Measurements from ENCODE around the gene MEGF6.

MEGF6 gene

GRCh38 chr1:3555131-3555920 is 56.0 kb downstream of the MEGF6 start:
- DNase-seq (ENCODE audit: low read depth in 3 of 3) = no peak

- no peak for DNase-seq (ENCODE audit: low read depth in 3 of 3)
Measured at GRCh38 chr1:3553940-3554223, 57.4 kb downstream of the MEGF6 start.

GRCh38 chr1:3553166-3553939 is 58.0 kb downstream of the MEGF6 start:
- no peak for DNase-seq (ENCODE audit: low read depth in 3 of 3)

GRCh38 chr1:3552751-3553150 is 58.6 kb downstream of the MEGF6 start:
- no peak for DNase-seq (ENCODE audit: low read depth in 3 of 3)

- no peak for DNase-seq (ENCODE audit: low read depth in 3 of 3)
Measured at GRCh38 chr1:3552176-3552575, 59.1 kb downstream of the MEGF6 start.

- DNase-seq (ENCODE audit: low read depth in 3 of 3) = no peak
Measured at GRCh38 chr1:3551711-3552110, 59.6 kb downstream of the MEGF6 start.

- DNase-seq (ENCODE audit: low read depth in 3 of 3) = no peak
Measured at GRCh38 chr1:3551290-3551678, 60.0 kb downstream of the MEGF6 start.

GRCh38 chr1:3550511-3551289 is 60.6 kb downstream of the MEGF6 start:
- no peak for DNase-seq (ENCODE audit: low read depth in 3 of 3)

GRCh38 chr1:3548895-3549294 is 62.4 kb downstream of the MEGF6 start:
- DNase-seq (ENCODE audit: low read depth in 3 of 3) = no peak

GRCh38 chr1:3548156-3548893 is 63.0 kb downstream of the MEGF6 start:
- DNase-seq (ENCODE audit: low read depth in 3 of 3) = no peak

- no peak for DNase-seq (ENCODE audit: low read depth in 3 of 3)
Measured at GRCh38 chr1:3547055-3548005, 64.0 kb downstream of the MEGF6 start.

- no peak for DNase-seq (ENCODE audit: low read depth in 3 of 3)
Measured at GRCh38 chr1:3546048-3546384, 65.3 kb downstream of the MEGF6 start.

- no peak for DNase-seq (ENCODE audit: low read depth in 3 of 3)
Measured at GRCh38 chr1:3545363-3546047, 65.8 kb downstream of the MEGF6 start.

- DNase-seq (ENCODE audit: low read depth in 3 of 3) = no peak
Measured at GRCh38 chr1:3544040-3544977, 67.0 kb downstream of the MEGF6 start.

- DNase-seq (ENCODE audit: low read depth in 3 of 3) = no peak
Measured at GRCh38 chr1:3543076-3544039, 68.0 kb downstream of the MEGF6 start.

GRCh38 chr1:3542676-3543075 is 68.6 kb downstream of the MEGF6 start:
- no peak for DNase-seq (ENCODE audit: low read depth in 3 of 3)

GRCh38 chr1:3541936-3542335 is 69.4 kb downstream of the MEGF6 start:
- DNase-seq (ENCODE audit: low read depth in 3 of 3) = no peak

- DNase-seq (ENCODE audit: low read depth in 3 of 3) = no peak
Measured at GRCh38 chr1:3541465-3541864, 69.8 kb downstream of the MEGF6 start.

Data from stimulated activated CD4-positive, alpha-beta T cell treated with anti-CD3 and anti-CD28 coated beads, TNF-alpha, amount 100 ng/mL, for 4 hours (primary cell).